Loucy (cell line): ENCODE results near the gene LAMC3.

Source experiments
- CTCF ChIP-seq: fragments of 200-600 bp; sonication (generic); conservative IDR thresholded peaks from 2 replicates; pipeline ENCODE4 v1.5.1; 2014; ENCODE audit warnings: mild to moderate bottlenecking, antibody characterized with exemption, low read length
- EZH2phosphoT487 ChIP-seq: fragments of 200-600 bp; IDR thresholded peaks from 2 replicates; pipeline ENCODE4 v1.6.1; 2018; ENCODE audit warnings: antibody characterized with exemption, mild to moderate bottlenecking, moderate library complexity, borderline replicate concordance

- TF ChIP-seq CTCF = no peak
- no peak for TF ChIP-seq EZH2phosphoT487
Observed at GRCh38 chr9:131037335-131038255, 28.6 kb downstream of the LAMC3 start.
